Liver (tissue), 3 donors: ENCODE measurements around the gene CCND1.

Experiments used
- EGR1 ChIP-seq, 2 donors: IDR thresholded peaks; 2 replicates each; pipeline ENCODE4 v1.6.1; 2016 to 2018; ENCODE audit warnings: antibody characterized with exemption in 2 of 2, low read depth in 2 of 2
- FOXA2 ChIP-seq: IDR thresholded peaks from 2 replicates; pipeline ENCODE4 v1.6.1; 2016; ENCODE audit warnings: antibody characterized with exemption
- RAD21 ChIP-seq, 2 donors: IDR thresholded peaks; 2 replicates each; pipeline ENCODE4 v1.6.1; 2016; ENCODE audit warnings: antibody characterized with exemption in 2 of 2, mild to moderate bottlenecking in 2 of 2
- TAF1 ChIP-seq: conservative IDR thresholded peaks from 2 replicates; pipeline ENCODE4 v1.6.1; 2016; ENCODE audit warnings: antibody characterized with exemption, mild to moderate bottlenecking
- YY1 ChIP-seq: IDR thresholded peaks from 2 replicates; pipeline ENCODE4 v1.6.1; 2016; ENCODE audit warnings: antibody characterized with exemption, mild to moderate bottlenecking
- TF ChIP-seq, protein P1 (sequence below): fragments of 150-350 bp; IDR thresholded peaks from 2 replicates; pipeline ENCODE4 v1.5.1; 2017; ENCODE audit warnings: improper control_type of control experiment, low read depth, low read length; ENCODE audit not compliant: missing input control
- TF ChIP-seq, protein P2 (sequence below): IDR thresholded peaks from 2 replicates; pipeline ENCODE4 v1.6.1; 2016; ENCODE audit warnings: antibody characterized with exemption
- TF ChIP-seq, protein P3 (sequence below): IDR thresholded peaks from 2 replicates; pipeline ENCODE4 v1.6.1; 2016; ENCODE audit warnings: antibody characterized with exemption
- donor health status: healthy.
- donor health status: healthy.

DNA sequence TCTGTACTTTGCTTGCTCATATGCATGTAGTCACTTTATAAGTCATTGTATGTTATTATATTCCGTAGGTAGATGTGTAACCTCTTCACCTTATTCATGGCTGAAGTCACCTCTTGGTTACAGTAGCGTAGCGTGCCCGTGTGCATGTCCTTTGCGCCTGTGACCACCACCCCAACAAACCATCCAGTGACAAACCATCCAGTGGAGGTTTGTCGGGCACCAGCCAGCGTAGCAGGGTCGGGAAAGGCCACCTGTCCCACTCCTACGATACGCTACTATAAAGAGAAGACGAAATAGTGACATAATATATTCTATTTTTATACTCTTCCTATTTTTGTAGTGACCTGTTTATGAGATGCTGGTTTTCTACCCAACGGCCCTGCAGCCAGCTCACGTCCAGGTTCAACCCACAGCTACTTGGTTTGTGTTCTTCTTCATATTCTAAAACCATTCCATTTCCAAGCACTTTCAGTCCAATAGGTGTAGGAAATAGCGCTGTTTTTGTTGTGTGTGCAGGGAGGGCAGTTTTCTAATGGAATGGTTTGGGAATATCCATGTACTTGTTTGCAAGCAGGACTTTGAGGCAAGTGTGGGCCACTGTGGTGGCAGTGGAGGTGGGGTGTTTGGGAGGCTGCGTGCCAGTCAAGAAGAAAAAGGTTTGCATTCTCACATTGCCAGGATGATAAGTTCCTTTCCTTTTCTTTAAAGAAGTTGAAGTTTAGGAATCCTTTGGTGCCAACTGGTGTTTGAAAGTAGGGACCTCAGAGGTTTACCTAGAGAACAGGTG lies 11.1 kb downstream of the CCND1 start:
- TF ChIP-seq, protein P1, sequence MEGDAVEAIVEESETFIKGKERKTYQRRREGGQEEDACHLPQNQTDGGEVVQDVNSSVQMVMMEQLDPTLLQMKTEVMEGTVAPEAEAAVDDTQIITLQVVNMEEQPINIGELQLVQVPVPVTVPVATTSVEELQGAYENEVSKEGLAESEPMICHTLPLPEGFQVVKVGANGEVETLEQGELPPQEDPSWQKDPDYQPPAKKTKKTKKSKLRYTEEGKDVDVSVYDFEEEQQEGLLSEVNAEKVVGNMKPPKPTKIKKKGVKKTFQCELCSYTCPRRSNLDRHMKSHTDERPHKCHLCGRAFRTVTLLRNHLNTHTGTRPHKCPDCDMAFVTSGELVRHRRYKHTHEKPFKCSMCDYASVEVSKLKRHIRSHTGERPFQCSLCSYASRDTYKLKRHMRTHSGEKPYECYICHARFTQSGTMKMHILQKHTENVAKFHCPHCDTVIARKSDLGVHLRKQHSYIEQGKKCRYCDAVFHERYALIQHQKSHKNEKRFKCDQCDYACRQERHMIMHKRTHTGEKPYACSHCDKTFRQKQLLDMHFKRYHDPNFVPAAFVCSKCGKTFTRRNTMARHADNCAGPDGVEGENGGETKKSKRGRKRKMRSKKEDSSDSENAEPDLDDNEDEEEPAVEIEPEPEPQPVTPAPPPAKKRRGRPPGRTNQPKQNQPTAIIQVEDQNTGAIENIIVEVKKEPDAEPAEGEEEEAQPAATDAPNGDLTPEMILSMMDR: no peak
- TF ChIP-seq FOXA2 (no peak), RAD21 (IDR thresholded peaks at IDR 0.05) (no peak), EGR1 (IDR thresholded peaks at IDR 0.05; ENCODE audit: low read depth in 2 of 2) (no peak), TAF1 (no peak), YY1 (no peak)
- TF ChIP-seq, protein P2, sequence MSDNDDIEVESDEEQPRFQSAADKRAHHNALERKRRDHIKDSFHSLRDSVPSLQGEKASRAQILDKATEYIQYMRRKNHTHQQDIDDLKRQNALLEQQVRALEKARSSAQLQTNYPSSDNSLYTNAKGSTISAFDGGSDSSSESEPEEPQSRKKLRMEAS: no peak
- TF ChIP-seq, protein P3, sequence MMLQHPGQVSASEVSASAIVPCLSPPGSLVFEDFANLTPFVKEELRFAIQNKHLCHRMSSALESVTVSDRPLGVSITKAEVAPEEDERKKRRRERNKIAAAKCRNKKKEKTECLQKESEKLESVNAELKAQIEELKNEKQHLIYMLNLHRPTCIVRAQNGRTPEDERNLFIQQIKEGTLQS: no peak
